ENCODE measurements around the gene BBX.

GRCh38 chr3:107847791-107848190 is 325.0 kb downstream of the BBX start:
- TF ChIP-seq POLR2AphosphoS5 (IDR thresholded peaks at IDR 0.05; ENCODE audit: low read depth, low read length), result no peak
- TF ChIP-seq TAF1 (IDR thresholded peaks at IDR 0.05; ENCODE audit: low read depth, low read length), result no peak
